Adrenal gland (tissue), 5 donors: ENCODE measurements around the gene ASTN2.

Experiments
- CTCF ChIP-seq, 6 experiments: fragments of 450-650 bp in 4 of 6; fragments of 200-600 bp in 2 of 6; sonication (generic) in 1 of 6; IDR thresholded peaks; 1 replicate in 5 of 6; 2 replicates in 1 of 6; pipeline versions ENCODE4 v1.5.1 to v1.8.0; 2016 to 2021; ENCODE audit warnings: antibody characterized with exemption in 6 of 6, mild to moderate bottlenecking in 2 of 6, moderate library complexity in 1 of 6
- POLR2A ChIP-seq, 2 donors: fragments of 450-650 bp; IDR thresholded peaks; one replicate each; pipeline ENCODE4 v1.6.1; 2017; ENCODE audit warnings: antibody characterized with exemption in 2 of 2, mild to moderate bottlenecking in 2 of 2, moderate library complexity in 1 of 2
- donor health status: DM: no; HTN: no; CAD: no.

- TF ChIP-seq CTCF (IDR thresholded peaks at IDR 0.05) (no peak), POLR2A (IDR thresholded peaks at IDR 0.05) (no peak)
These were observed 414.6 kb downstream of the ASTN2 start for GRCh38 chr9:117000196-117000723.
